GM12801 (cell line): Measurements from ENCODE around the gene AFMID.

ENCODE experiments used
- TF ChIP-seq, protein P1 (sequence below): IDR thresholded peaks from one replicate; pipeline ENCODE4 v1.5.1; 2011; ENCODE audit warnings: control low read depth; ENCODE audit not compliant: insufficient read length; ENCODE audit errors: extremely low read depth

Gene AFMID

DNA sequence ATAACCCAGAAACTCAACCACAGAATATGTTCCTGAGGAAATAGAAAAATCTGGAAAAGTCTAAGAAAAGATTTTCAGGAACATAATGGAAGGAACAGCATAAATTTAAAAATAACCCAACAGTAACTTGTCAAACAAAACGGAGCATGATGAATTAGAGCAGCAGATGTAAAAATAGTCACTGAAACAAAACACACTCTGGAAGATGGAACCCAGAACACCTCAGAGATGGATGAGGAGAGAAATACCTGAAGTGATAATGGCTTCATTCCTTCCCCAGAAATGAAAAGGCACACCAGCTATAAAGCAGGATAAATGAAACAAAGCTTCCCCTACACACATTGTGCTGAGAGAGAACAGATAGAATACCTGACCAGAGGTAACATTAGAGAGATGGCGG lies 6.7 kb upstream of the AFMID start:
- TF ChIP-seq, protein P1, sequence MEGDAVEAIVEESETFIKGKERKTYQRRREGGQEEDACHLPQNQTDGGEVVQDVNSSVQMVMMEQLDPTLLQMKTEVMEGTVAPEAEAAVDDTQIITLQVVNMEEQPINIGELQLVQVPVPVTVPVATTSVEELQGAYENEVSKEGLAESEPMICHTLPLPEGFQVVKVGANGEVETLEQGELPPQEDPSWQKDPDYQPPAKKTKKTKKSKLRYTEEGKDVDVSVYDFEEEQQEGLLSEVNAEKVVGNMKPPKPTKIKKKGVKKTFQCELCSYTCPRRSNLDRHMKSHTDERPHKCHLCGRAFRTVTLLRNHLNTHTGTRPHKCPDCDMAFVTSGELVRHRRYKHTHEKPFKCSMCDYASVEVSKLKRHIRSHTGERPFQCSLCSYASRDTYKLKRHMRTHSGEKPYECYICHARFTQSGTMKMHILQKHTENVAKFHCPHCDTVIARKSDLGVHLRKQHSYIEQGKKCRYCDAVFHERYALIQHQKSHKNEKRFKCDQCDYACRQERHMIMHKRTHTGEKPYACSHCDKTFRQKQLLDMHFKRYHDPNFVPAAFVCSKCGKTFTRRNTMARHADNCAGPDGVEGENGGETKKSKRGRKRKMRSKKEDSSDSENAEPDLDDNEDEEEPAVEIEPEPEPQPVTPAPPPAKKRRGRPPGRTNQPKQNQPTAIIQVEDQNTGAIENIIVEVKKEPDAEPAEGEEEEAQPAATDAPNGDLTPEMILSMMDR: no peak

DNA sequence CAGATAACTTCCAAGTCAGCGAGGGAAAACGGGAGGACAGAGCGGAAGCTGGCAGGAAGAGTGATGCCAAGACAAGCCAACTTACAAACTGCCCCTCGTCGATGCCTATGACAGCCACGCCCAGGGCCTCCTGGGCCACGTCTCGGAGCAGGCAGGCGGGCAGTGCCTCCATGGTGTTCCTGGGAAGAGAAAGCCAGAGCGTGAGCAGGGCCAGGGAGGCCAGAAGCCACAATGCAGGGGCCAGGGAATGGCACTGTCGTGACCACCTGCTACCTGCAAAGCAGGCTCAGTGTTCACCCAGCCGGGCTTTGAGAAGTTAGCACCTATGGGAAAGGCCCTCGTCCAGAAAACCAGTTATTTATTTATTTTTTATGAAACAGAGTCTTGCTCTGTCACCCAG lies 4.7 kb upstream of the AFMID start:
- TF ChIP-seq, protein P1: no peak

DNA sequence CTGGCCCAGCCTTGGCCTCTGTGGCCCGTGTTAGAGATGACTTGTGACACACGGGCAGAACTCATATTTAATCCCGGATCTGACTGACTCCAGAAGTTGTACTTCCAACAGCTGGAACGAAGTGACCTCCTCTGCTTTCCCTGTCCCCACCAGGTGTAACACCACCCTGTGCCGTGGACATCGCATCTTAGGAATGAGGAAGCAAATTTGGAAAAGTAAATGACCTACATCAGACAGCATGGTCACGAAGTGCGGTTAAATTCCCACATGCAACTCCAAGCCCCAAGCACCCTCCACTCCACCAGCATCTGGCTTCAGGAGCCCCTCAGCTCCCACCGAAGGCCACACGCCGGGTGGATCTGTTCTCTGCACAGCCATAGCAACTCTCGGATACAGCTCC lies 3.2 kb upstream of the AFMID start:
- TF ChIP-seq, protein P1: no peak

DNA sequence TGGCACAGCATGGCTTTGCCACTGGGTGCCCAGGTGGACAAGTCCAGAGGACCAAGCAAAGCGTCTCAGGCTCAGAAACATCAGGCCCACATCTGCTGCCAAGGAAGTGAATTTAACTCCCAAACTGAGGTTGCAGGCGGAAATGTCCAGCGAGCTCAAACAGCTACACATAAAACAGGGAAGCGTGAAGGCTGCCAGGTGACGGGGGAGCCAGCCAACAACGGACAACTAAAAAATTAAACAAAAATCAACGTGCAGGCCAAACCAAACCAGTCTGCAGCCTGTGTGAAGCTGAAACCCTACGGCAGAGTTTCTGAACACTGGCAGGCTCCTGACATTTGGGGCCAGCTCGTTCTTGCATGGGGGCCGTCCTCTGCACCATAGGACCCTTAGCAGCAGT lies 2.8 kb upstream of the AFMID start:
- TF ChIP-seq, protein P1: no peak

DNA sequence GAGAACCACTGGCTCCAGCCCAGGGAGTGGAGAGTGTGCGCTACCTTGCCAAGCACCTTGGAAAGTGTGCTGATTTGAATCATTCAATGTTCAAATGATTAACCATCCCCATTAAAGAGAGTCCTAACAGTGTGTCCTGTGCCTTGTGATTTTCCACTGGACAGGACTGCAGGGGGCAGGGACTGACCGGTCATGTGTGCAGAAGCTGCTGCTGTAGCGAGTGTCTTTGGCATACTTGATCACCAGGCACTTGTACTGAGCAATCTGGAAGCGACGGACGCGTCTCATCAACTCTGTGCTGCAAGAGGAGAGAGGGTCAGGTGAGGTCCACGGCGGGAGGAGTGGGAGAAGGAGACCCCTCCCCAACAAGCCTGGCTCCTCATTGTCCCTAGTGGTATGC lies 2.3 kb upstream of the AFMID start:
- TF ChIP-seq, protein P1: no peak

DNA sequence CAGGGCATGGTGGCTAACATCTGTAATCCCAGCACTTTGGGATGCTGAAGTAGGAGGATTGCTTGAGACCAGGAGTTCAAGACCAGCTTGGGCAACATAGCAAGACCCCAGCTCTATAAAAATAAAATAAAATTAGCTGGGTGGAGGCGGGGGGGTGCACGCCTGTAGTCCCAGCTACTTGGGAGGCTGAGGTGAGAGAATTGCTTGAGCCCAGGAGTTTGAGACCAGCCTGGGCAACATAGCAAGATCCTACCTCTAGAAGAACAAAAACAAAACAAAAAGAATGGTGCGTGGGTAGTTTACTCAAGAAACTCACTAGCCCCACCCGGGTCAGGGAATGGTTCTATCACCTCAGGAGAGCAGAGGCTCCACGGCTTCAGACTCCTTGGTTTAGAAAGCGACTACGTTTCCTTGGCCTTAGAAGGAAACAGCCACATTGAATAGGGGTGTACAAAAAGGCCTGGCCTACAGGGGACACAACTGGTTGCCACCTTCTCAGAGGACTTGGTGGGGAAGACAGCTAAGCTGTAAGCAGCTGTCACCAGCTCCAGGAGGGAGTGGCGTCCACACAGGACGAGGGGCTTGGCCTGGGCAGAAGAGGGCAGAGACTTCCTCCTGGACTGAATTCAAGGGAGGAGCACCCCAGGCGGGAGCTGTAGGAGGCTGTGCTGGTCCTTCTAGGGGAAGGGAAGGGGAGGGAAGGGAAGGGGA lies 1.0 kb upstream of the AFMID start:
- TF ChIP-seq, protein P1: no peak

DNA sequence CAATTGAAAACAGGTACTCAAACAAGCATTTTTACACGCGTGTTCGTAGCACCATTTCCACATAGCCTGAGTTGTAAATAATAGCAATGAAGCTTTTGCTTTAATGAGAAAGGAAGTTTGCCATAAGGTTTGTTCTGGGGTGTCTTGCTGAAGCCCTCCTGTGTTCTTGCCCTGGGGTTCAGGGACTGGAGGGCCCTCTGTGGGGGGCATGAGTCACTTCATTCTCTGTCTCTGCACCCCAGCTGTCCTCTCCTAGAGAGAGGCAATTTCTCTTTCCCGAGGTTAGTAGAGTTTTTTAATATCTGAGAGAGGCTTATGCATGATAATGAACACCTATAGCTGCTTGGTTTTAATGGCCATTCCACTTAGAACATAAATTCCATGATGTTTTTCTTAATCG lies 9.6 kb downstream of the AFMID start:
- TF ChIP-seq, protein P1: no peak
